ENCODE results near the gene DAZL. TPM values are rescaled to one million over a fixed set of nuclear protein-coding genes. Genes with fewer than 3 reads are reported as not detected.

The DAZL gene
- total RNA-seq, 1 experiment from 2014 or later: not detected

DNA sequence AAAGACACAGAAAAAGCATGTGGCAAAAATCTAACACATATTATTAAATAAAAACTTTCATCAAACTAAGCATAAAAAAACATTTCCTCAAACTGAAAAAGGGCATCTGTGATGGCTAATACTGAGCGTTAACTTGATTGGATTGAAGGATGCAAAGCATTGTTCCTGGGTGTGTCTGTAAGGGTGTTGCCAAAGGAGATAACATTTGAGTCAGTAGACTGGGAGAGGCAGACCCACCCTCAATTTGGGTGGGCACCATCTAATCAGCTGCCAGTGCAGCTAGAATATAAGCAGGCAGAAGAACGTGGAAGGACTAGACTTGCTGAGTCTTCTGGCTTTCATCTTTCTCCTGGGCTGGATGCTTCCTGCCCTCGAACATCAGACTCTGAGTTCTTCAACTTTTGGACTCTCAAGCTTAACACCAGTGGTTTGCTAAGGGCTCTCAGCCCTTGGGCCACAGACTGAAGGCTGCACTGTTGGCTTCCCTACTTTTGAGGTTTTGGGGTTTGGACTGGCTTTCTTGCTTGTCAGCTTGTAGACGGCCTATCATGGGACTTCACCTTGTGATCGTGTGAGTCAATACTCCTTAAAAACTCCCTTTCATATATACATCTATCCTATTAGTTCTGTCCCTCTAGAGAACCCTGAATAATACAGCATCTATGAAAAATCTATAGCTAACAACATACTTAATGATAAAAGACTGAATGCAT lies 45.4 kb downstream of the DAZL start:
- Histone ChIP-seq H2AFZ (no peak overlapping the region), H3K79me2 (ENCODE audit: low read depth) (no peaks in the 10 kb centered on the region), H3K36me3 (ENCODE audit: low read depth) (no peaks in the 10 kb centered on the region), H3K27ac (no peak overlapping the region), H3K4me3 (no peak overlapping the region), H3K4me1 (replicated peaks; ENCODE audit: insufficient read depth) (no peaks in the 10 kb centered on the region), H3F3A (ENCODE audit: insufficient read depth, low read depth) (no peaks in the 10 kb centered on the region), H3K9me2 (ENCODE audit: insufficient read depth) (no peaks in the 10 kb centered on the region; the same call in 1 of the 2 replicates), H3K4me2 (no peak overlapping the region), H3K27me3 (ENCODE audit: insufficient read depth, low read depth) (no peaks in the 10 kb centered on the region), H3K9me3 (ENCODE audit: insufficient read depth, low read depth) (no peaks in the 10 kb centered on the region), H4K20me1 (ENCODE audit: insufficient read depth) (no peaks in the 10 kb centered on the region)
- intact Hi-C loops (cut with micrococcal nuclease; ENCODE audit: unreplicated experiment): loop anchor here (10.0 kb wide), 2 partner anchors 745 to 1455 kb away; no protein-coding TSS in a partner anchor
- TF ChIP-seq, protein P1, sequence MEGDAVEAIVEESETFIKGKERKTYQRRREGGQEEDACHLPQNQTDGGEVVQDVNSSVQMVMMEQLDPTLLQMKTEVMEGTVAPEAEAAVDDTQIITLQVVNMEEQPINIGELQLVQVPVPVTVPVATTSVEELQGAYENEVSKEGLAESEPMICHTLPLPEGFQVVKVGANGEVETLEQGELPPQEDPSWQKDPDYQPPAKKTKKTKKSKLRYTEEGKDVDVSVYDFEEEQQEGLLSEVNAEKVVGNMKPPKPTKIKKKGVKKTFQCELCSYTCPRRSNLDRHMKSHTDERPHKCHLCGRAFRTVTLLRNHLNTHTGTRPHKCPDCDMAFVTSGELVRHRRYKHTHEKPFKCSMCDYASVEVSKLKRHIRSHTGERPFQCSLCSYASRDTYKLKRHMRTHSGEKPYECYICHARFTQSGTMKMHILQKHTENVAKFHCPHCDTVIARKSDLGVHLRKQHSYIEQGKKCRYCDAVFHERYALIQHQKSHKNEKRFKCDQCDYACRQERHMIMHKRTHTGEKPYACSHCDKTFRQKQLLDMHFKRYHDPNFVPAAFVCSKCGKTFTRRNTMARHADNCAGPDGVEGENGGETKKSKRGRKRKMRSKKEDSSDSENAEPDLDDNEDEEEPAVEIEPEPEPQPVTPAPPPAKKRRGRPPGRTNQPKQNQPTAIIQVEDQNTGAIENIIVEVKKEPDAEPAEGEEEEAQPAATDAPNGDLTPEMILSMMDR (conservative IDR thresholded peaks at IDR 0.05): no peak
- no peak for TF ChIP-seq EZH2 (IDR thresholded peaks at IDR 0.05; ENCODE audit: low read depth)
- POLR2A ChIA-PET (ENCODE audit: unreplicated experiment): no interaction called here
- no peak for DNase-seq
- no TSS peak for BruUV-seq (replicated peaks)
- CTCF ChIA-PET: no interaction called here

DNA sequence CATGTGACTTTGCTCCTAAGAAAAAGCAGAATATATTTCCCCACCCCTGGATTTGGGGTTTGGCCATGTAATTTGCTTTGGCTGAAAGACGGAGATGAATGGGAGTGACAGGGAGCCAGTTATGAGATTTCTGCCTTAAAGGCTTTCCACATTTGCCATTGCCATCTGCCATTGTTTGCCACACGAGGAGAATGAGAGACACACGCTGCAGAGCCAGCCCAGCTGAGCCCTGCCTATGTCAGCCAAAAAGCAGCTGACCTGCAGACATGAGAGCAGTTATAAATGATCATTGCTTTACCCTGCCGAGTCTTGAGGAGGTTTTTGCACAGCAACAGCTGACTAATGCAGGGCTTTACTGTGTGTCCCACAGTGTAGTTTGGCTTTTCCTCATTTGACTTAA lies 51.1 kb downstream of the DAZL start:
- ChIA-PET CTCF (no interaction called here), POLR2A (ENCODE audit: unreplicated experiment) (no interaction called here)
- Histone ChIP-seq H3K4me2 (no peak overlapping the region), H3K4me3 (no peak overlapping the region), H3K27ac (no peak overlapping the region), H3F3A (ENCODE audit: insufficient read depth, low read depth) (no peaks in the 10 kb centered on the region), H3K36me3 (ENCODE audit: low read depth) (no peaks in the 10 kb centered on the region), H2AFZ (no peak overlapping the region), H3K9me2 (ENCODE audit: insufficient read depth) (no peaks in the 10 kb centered on the region; the same call in 1 of the 2 replicates), H4K20me1 (ENCODE audit: insufficient read depth) (no peaks in the 10 kb centered on the region), H3K9me3 (ENCODE audit: insufficient read depth, low read depth) (no peaks in the 10 kb centered on the region), H3K79me2 (ENCODE audit: low read depth) (no peaks in the 10 kb centered on the region), H3K4me1 (replicated peaks; ENCODE audit: insufficient read depth) (no peaks in the 10 kb centered on the region), H3K27me3 (ENCODE audit: insufficient read depth, low read depth) (no peaks in the 10 kb centered on the region)
- no peak for DNase-seq
- intact Hi-C loops (cut with micrococcal nuclease; ENCODE audit: unreplicated experiment): loop anchor here (5.0 to 10.0 kb wide), 4 partner anchors 287 to 1449 kb away; partner anchors contain the start of gene OXNAD1
- no TSS peak for BruUV-seq (replicated peaks)
- TF ChIP-seq, protein P1 (conservative IDR thresholded peaks at IDR 0.05): no peak
- no peak for TF ChIP-seq EZH2 (IDR thresholded peaks at IDR 0.05; ENCODE audit: low read depth)

- Histone ChIP-seq H3K9me3 (ENCODE audit: insufficient read depth, low read depth) (no peaks in the 10 kb centered on the region), H3K27ac (no peak overlapping the region), H3K36me3 (ENCODE audit: low read depth) (no peaks in the 10 kb centered on the region), H3F3A (ENCODE audit: insufficient read depth, low read depth) (no peaks in the 10 kb centered on the region), H3K4me3 (no peak overlapping the region), H2AFZ (no peak overlapping the region), H3K9me2 (ENCODE audit: insufficient read depth) (no peaks in the 10 kb centered on the region; the same call in 1 of the 2 replicates), H3K4me2 (no peak overlapping the region), H4K20me1 (ENCODE audit: insufficient read depth) (no peaks in the 10 kb centered on the region), H3K4me1 (replicated peaks; ENCODE audit: insufficient read depth) (no peaks in the 10 kb centered on the region), H3K79me2 (ENCODE audit: low read depth) (no peaks in the 10 kb centered on the region), H3K27me3 (ENCODE audit: insufficient read depth, low read depth) (no peaks in the 10 kb centered on the region)
- no peak for TF ChIP-seq EZH2 (IDR thresholded peaks at IDR 0.05; ENCODE audit: low read depth)
- DNase-seq: no peak
- CTCF ChIA-PET: no interaction called here
- intact Hi-C loops (cut with micrococcal nuclease; ENCODE audit: unreplicated experiment): loop anchor here (5.0 to 10.0 kb wide), 4 partner anchors 285 to 1448 kb away; partner anchors contain the start of gene OXNAD1
- no TSS peak for BruUV-seq (replicated peaks)
- POLR2A ChIA-PET (ENCODE audit: unreplicated experiment): no interaction called here
Observed at GRCh38 chr3:16552757-16553156, 52.5 kb downstream of the DAZL start.

Data from PC-9 (cell line).